Activated effector memory CD4-positive, alpha-beta T cell treated with anti-CD3 and anti-CD28 coated beads, Interleukin-2, amount 50 U/mL, for 16 hours (primary cell): Measurements from ENCODE around the gene ACTC1.

Experiments used
- DNase-seq: peaks from one replicate; pipeline ENCODE4 v3.0.0-alpha.2; 2020

ACTC1 gene

DNA sequence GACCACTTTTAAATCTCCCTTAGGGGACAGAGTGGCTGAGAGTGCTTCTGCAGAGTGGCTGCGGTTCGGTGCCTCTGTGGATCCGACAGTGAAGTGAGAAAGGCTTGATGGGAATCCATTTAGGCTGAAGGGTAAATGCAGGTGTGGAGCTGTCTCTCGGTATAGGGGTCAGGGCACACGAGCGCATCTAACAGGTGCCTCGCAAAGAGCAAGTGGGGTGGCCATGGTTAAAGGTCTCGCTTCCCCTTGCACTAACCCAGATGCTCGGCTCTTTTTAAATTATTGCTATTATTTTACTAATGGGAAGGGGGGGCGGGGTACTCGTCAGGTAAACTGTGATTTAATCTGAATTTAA lies 40.0 kb downstream of the ACTC1 start:
- no peak for DNase-seq

- no peak for DNase-seq
Observed at GRCh38 chr15:34754674-34755418, 40.5 kb downstream of the ACTC1 start, which contains the start of gene GJD2. GJD2 (minus strand) TSS chr15:34754998; CDS start chr15:34754488, 510 bp downstream.

GRCh38 chr15:34754171-34754601 lies 41.2 kb downstream of the ACTC1 start:
- no peak for DNase-seq

DNA sequence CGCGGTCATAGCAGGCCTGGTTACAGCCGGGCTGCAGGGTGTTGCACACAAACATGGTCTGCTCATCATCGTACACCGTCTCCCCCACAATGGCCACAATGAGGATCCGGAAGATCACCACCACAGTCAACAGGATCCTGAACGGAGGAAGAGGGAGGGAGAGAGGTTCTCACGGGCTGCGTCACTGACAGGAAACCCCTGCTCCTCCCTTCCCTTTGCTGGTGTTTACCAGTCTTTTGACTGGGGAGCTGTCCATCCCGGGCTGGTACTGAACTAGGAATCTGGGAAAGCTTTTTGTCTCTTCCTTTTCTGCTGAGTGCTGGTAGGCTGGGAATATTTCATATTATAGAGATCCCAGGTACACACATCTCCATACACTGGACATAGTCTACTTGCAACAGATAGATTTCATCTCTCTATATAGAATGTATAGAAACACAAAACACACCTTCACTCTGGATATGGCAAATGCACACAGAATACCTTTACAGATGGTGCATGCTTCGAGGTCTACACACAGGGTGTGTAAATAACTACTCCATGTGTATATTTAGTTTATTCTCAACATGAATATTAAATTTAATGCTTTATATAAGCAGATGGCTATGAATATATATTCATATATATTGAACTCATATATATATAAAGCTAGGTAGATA lies 42.0 kb downstream of the ACTC1 start:
- DNase-seq: no peak

DNA sequence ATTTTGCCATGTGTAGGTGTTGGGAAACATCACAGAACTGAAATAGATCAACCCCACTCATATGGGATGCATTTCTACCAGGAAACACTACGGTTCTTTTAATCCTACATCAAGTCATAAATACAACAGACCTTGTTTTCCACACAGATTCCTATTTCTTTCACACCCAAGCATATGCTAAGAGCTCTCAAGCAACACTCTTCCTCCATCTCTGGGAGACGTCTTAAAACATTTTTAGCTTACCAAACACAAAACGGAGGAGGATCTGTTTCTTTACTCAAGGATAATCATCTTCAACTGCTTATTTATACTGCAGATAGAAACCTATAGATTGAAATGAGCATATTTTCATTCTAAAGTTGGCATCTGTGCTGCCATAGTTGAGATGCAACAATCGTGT lies 45.7 kb downstream of the ACTC1 start:
- DNase-seq: no peak
